SK-N-MC (cell line): ENCODE data around the gene DLG2.

ENCODE experiments used
- EZH2 ChIP-seq: fragments of 200-600 bp; sonication (generic); IDR thresholded peaks from one replicate; pipeline ENCODE4 v1.6.1; 2017; ENCODE audit warnings: antibody characterized with exemption
- POLR2AphosphoS5 ChIP-seq: IDR thresholded peaks from 2 replicates; pipeline ENCODE4 v1.6.1; 2012; ENCODE audit warnings: mild to moderate bottlenecking, low read depth, low read length, borderline replicate concordance

DNA sequence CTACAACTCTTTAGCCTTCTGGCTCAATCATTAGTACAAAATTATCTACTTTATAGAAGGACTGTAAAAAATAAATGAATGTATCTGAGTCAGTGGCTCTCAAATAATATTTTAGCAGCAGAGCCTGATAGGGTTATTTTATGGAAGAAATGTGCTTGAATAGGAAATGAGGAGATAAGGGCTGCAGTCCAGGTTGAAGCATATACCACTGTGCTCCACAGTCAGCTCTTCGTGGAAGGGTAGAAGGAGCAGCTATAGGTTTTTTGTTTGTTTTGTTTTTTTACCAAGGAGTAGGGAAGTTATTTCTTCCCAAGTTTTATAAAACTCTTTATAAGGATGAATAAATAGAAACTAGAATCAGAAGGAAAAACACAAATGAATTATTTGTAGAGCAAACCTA lies 242.0 kb downstream of the DLG2 start:
- TF ChIP-seq POLR2AphosphoS5 = no peak
- no peak for TF ChIP-seq EZH2
